HepG2 (cell line): ENCODE measurements around the gene SMIM12. TPM values are rescaled to one million over a fixed set of nuclear protein-coding genes. Genes with fewer than 3 reads are reported as not detected.

ENCODE experiments used
- ATAC-seq: fragments of 200-7000 bp; cut with Tn5 transposase; 3 replicates; pipeline ENCODE4 v1.9.1; 2020; ENCODE audit warnings: mild to moderate bottlenecking, moderate library complexity
- BruUV-seq: library from RNA; stranded (reverse); fragments of 400-500 nt; replicated peaks from 2 replicates; lab custom pipeline; 2021; lab: Mats Ljungman, UMichigan
- CTCF ChIA-PET: fragments of 300-600 bp; formaldehyde crosslinking; extraction: SDS; loops from one replicate; lab custom pipeline; 2021; ENCODE audit warnings: low total read pairs, inconsistent platforms, low intra/inter-chr PET ratio; lab: Yijun Ruan, JAX
- POLR2A ChIA-PET: fragments of 350-600 bp; sonication (Branson Sonifier 250); formaldehyde crosslinking; loops from one replicate; lab custom pipeline; 2020; ENCODE audit warnings: antibody characterized with exemption, inconsistent platforms; lab: Yijun Ruan, JAX
- DNase-seq: peaks from one replicate; pipeline ENCODE4 v3.0.0-alpha.2; 2015; ENCODE audit warnings: low spot score
- FAIRE-seq: peaks from 3 replicates; lab custom pipeline; 2011; peaks lifted over from hg19 to GRCh38; lab: Jason Lieb, UNC
- H2AFZ ChIP-seq: one replicate; pipeline ENCODE4 v1.6.1; 2011; ENCODE audit warnings: low read length, inconsistent platforms
- H3K27ac ChIP-seq: fragments of 300-600 bp; 3 replicates; pipeline ENCODE4 v1.8.0; 2011; ENCODE audit warnings: mixed run types, mild to moderate bottlenecking, mixed read lengths, low read length, inconsistent platforms; ENCODE audit not compliant: insufficient read depth; ENCODE audit errors: extremely low read length
- H3K27me3 ChIP-seq, 2 experiments: fragments of 200-600 bp in 1 of 2; 2 replicates in 1 of 2; 3 replicates in 1 of 2; pipeline versions ENCODE4 v1.6.0 to v1.8.0; 2011; ENCODE audit warnings: low read length in 2 of 2, mild to moderate bottlenecking in 2 of 2, moderate library complexity in 2 of 2, inconsistent platforms in 1 of 2; ENCODE audit not compliant: insufficient read depth in 2 of 2, control insufficient read depth in 1 of 2
- H3K36me3 ChIP-seq, 2 experiments: fragments of 200-600 bp in 1 of 2; replicated peaks in 1 of 2; 2 replicates in 1 of 2; 3 replicates in 1 of 2; pipeline versions ENCODE4 v1.5.1 to v1.8.0; 2011; ENCODE audit warnings: low read length in 2 of 2, inconsistent platforms in 1 of 2; ENCODE audit not compliant: insufficient read depth in 2 of 2, control insufficient read depth in 1 of 2
- H3K4me1 ChIP-seq: 2 replicates; pipeline ENCODE4 v1.5.1; 2012; ENCODE audit warnings: low read length, inconsistent platforms; ENCODE audit not compliant: insufficient read depth
- H3K4me2 ChIP-seq: 2 replicates; pipeline ENCODE4 v1.6.0; 2011; ENCODE audit warnings: low read depth, low read length, inconsistent platforms
- H3K4me3 ChIP-seq, 3 experiments: fragments of 200-600 bp in 1 of 3; sonication (generic), shearing (Covaris generic) in 1 of 3; replicated peaks in 1 of 3; 2 replicates each; pipeline ENCODE4 v1.5.1; 2011 to 2016; ENCODE audit warnings: low read length in 3 of 3, inconsistent platforms in 2 of 3, low read depth in 2 of 3, mild to moderate bottlenecking in 2 of 3, control low read depth in 1 of 3, mixed read lengths in 1 of 3; ENCODE audit not compliant: insufficient read depth in 1 of 3
- H3K79me2 ChIP-seq: one replicate; pipeline ENCODE4 v1.6.1; 2011; ENCODE audit warnings: low read length, inconsistent platforms; ENCODE audit not compliant: insufficient read depth
- H3K9ac ChIP-seq: 2 replicates; pipeline ENCODE4 v1.6.0; 2011; ENCODE audit warnings: mild to moderate bottlenecking, low read depth, low read length, inconsistent platforms; ENCODE audit not compliant: insufficient read depth
- H3K9me3 ChIP-seq: 2 replicates; pipeline ENCODE4 v1.5.1; 2012; ENCODE audit warnings: mild to moderate bottlenecking, low read length
- H4K20me1 ChIP-seq: 2 replicates; pipeline ENCODE4 v1.6.0; 2011; ENCODE audit warnings: inconsistent platforms, mild to moderate bottlenecking, low read length, moderate library complexity; ENCODE audit not compliant: insufficient read depth
- BRCA1 ChIP-seq: sonication (generic); formaldehyde crosslinking; IDR thresholded peaks from 2 replicates; pipeline ENCODE4 v1.4.0; 2020; ENCODE audit warnings: missing genetic modification reagents
- FLYWCH1 ChIP-seq: sonication (generic); formaldehyde crosslinking; IDR thresholded peaks from 2 replicates; pipeline ENCODE4 v1.8.1; 2023; ENCODE audit warnings: mild to moderate bottlenecking, missing genetic modification reagents
- FOSL2 ChIP-seq: sonication (generic); formaldehyde crosslinking; IDR thresholded peaks from 2 replicates; pipeline ENCODE4 v1.4.0; 2020; ENCODE audit warnings: missing genetic modification reagents
- HMG20A ChIP-seq: IDR thresholded peaks from 2 replicates; pipeline ENCODE4 v1.6.1; 2016; ENCODE audit warnings: borderline replicate concordance
- HOXA3 ChIP-seq: sonication (generic); formaldehyde crosslinking; IDR thresholded peaks from 2 replicates; pipeline ENCODE4 v1.5.0; 2020; ENCODE audit warnings: missing genetic modification reagents
- RAD51 ChIP-seq: fragments of 450-650 bp; IDR thresholded peaks from 2 replicates; pipeline ENCODE4 v1.6.1; 2016; ENCODE audit warnings: borderline replicate concordance
- SATB2 ChIP-seq: sonication (generic); formaldehyde crosslinking; IDR thresholded peaks from 2 replicates; pipeline ENCODE4 v1.5.0; 2020; ENCODE audit warnings: missing genetic modification reagents
- SMARCE1 ChIP-seq: fragments of 450-650 bp; IDR thresholded peaks from 2 replicates; pipeline ENCODE4 v1.6.1; 2017; ENCODE audit warnings: borderline replicate concordance
- TP53 ChIP-seq: sonication (generic); formaldehyde crosslinking; conservative IDR thresholded peaks from 2 replicates; pipeline ENCODE4 v1.4.0; 2020; ENCODE audit warnings: missing genetic modification reagents
- ZFP90 ChIP-seq: sonication (generic); formaldehyde crosslinking; IDR thresholded peaks from 2 replicates; pipeline ENCODE4 v1.8.0; 2022; ENCODE audit warnings: missing genetic modification reagents, mild to moderate bottlenecking, inconsistent platforms, borderline replicate concordance
- ZNF281 ChIP-seq: sonication (generic); formaldehyde crosslinking; IDR thresholded peaks from 2 replicates; pipeline ENCODE4 v1.4.0; 2020; ENCODE audit warnings: missing genetic modification reagents, borderline replicate concordance
- ZNF451 ChIP-seq: sonication (generic); formaldehyde crosslinking; IDR thresholded peaks from 2 replicates; pipeline ENCODE4 v1.5.0; 2020; ENCODE audit warnings: mild to moderate bottlenecking, missing genetic modification reagents
- ZNF816 ChIP-seq: sonication (generic); formaldehyde crosslinking; IDR thresholded peaks from 2 replicates; pipeline ENCODE4 v1.8.0; 2022; ENCODE audit warnings: missing genetic modification reagents, mild to moderate bottlenecking, borderline replicate concordance
- ZZZ3 ChIP-seq: sonication (generic); formaldehyde crosslinking; IDR thresholded peaks from 2 replicates; pipeline ENCODE4 v1.4.0; 2020; ENCODE audit warnings: missing genetic modification reagents, mild to moderate bottlenecking, borderline replicate concordance
- WGBS: methylation state at CpG from one replicate; pipeline ENCODE4 v1.1.6; 2017; ENCODE audit warnings: low lambda C conversion rate; 5-methylcytosine and 5-hydroxymethylcytosine counted together
- in situ Hi-C: cut with HindIII; loops from 2 replicates; pipeline ENCODE4 v1.10.0; 2017; ENCODE audit warnings: low pct_unique_long_range_greater_than_20kb; ENCODE audit not compliant: extremely low pct_ligation_motif_present
- intact Hi-C: fragments of 100-400 bp; cut with micrococcal nuclease; formaldehyde crosslinking; loops from one replicate; pipeline ENCODE4 v1.10.0; 2022; ENCODE audit not compliant: unreplicated experiment
- polyA plus RNA-seq, 8 experiments: library from polyadenylated mRNA; depleted of rRNA in 3 of 8; stranded (reverse) in 7 of 8; unstranded in 1 of 8; fragments of >200 nt; fragmentation: Illumina TruSeq in 4 of 8; extraction: Trizol in 4 of 8; gene quantifications; 2 replicates each; pipeline versions ENCODE4 v1.2.1 to v1.2.3, GENCODE V29; 2011 to 2016; ENCODE audit warnings: low read depth in 4 of 8, missing spikeins in 1 of 8, mixed read lengths in 1 of 8; ENCODE audit not compliant: insufficient read depth in 1 of 8
- total RNA-seq, 5 experiments: library from RNA; depleted of rRNA; stranded (reverse); fragments of >200 nt; fragmentation: Illumina TruSeq; extraction: Trizol; gene quantifications; 2 replicates each; pipeline ENCODE4 v1.2.3, GENCODE V29; 2016; ENCODE audit warnings: low read depth in 1 of 5
- TF ChIP-seq, protein P1 (sequence below): sonication (generic); formaldehyde crosslinking; IDR thresholded peaks from 2 replicates; pipeline ENCODE4 v1.4.0; 2020; ENCODE audit warnings: missing genetic modification reagents, low read depth, mild to moderate bottlenecking, borderline replicate concordance
- TF ChIP-seq, protein P2 (sequence below), 2 experiments: sonication (generic) in 1 of 2; formaldehyde crosslinking in 1 of 2; IDR thresholded peaks; 2 replicates each; pipeline versions ENCODE4 v1.4.0 to v1.6.1; 2018 to 2020; ENCODE audit warnings: missing genetic modification reagents in 2 of 2, borderline replicate concordance in 1 of 2, low read depth in 1 of 2, mild to moderate bottlenecking in 1 of 2, missing biosample characterization in 1 of 2

Gene SMIM12
- total and polyA plus RNA-seq, 2 of the 13 experiments (the other 11 are each of a cell fraction or from before 2014, with no cell fraction given): 20.1 to 41.3 TPM

DNA sequence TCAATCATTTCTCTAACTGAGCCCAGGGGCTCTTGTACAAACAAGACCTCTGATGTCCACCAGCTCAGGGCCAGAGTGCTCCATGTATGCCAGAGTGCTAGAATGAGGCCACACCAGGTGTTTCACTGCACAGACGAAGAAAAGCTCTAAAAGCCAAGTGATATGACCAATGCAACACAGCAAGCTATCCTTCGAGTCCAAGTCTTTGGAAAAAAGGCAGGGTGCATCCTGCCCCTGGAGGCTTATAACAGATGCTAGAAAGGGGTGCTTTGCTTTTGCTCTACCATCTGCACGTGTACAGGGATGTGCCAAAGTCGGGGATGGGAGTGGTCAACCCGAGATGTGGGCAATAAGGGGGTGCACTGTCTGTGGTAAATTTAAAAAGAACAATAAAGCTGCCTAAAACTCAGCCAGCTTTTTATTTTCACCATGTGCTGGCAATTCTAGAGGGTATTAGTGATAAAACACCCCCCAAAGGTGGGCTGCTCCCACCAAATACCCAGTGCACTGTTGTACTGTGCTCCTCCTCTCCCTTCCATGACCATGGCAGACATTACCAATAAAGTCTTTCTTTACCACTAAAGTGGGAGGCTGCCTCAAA lies 32.1 kb downstream of the SMIM12 start (continued):
- TF ChIP-seq ZFP90 (CRISPR knock-in tag) (no peak), SATB2 (CRISPR knock-in tag) (no peak)

GRCh38 chr1:34825455-34826091 lies 34.0 kb downstream of the SMIM12 start:
- no peak overlapping the region for H2AFZ ChIP-seq
- FAIRE-seq (no peak), ATAC-seq (peak; percentile 96), DNase-seq (peak; percentile 84)
- no TSS peak for BruUV-seq
- 21% methylated on average over 2 of the region's 11 CpGs for WGBS
- intact Hi-C loops: no loop called here
- H3K36me3 ChIP-seq: no peaks in the 10 kb centered on the region
- H3K4me3 ChIP-seq: peak overlapping the region in 2 of 3 experiments; percentile 38 to 62; a peak in 4 of 6 replicates
- H3K79me2 ChIP-seq: no peaks in the 10 kb centered on the region
- peaks cover 31% of the 10 kb centered on the region for H3K4me1 ChIP-seq
- CTCF ChIA-PET: interaction anchor here (1.5 kb wide), 1 partner anchor 27 kb away, joined by 9 read pairs; no protein-coding TSS in a partner anchor
- H3K27ac ChIP-seq: no peak overlapping the region
- no peaks in the 10 kb centered on the region for H4K20me1 ChIP-seq
- no peaks in the 10 kb centered on the region; a peak in 2 of 5 replicates for H3K27me3 ChIP-seq
- H3K9ac ChIP-seq: peak overlapping the region; percentile 33; the same call in 1 of the 2 replicates
- H3K4me2 ChIP-seq: peak overlapping the region; percentile 85
- in situ Hi-C loops: no loop called here
- no peaks in the 10 kb centered on the region for H3K9me3 ChIP-seq
- POLR2A ChIA-PET: interaction anchor here (0.9 to 1.1 kb wide), 3 partner anchors 18 to 34 kb away, joined by 3 to 5 read pairs (median 3); partner anchors contain the start of gene SMIM12
- TF ChIP-seq HMG20A (CRISPR knock-in tag): peak; percentile 25; the same call in 1 of the 2 replicates
- no peak for TF ChIP-seq BRCA1 (CRISPR knock-in tag)
- TF ChIP-seq FOSL2 (CRISPR knock-in tag): peak; percentile 34; the same call in 1 of the 2 replicates
- TF ChIP-seq ZNF281 (CRISPR knock-in tag): 0 out of 2 replicates have a peak, but pooled peaks have one; percentile 17
- no peak for TF ChIP-seq FLYWCH1 (CRISPR knock-in tag)
- no peak for TF ChIP-seq ZZZ3
- no peak for TF ChIP-seq RAD51
- TF ChIP-seq, protein P1, sequence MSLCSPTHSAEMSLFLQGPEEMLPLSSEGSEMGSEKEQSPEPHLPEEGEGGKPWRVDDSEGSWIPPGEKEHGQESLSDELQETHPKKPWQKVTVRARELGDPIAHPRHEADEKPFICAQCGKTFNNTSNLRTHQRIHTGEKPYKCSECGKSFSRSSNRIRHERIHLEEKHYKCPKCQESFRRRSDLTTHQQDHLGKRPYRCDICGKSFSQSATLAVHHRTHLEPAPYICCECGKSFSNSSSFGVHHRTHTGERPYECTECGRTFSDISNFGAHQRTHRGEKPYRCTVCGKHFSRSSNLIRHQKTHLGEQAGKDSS (CRISPR knock-in tag): peak; percentile 52; the same call in 1 of the 2 replicates
- no peak for TF ChIP-seq SMARCE1
- TF ChIP-seq HOXA3: peak; percentile 36; the same call in 1 of the 2 replicates
- TF ChIP-seq, protein P2, sequence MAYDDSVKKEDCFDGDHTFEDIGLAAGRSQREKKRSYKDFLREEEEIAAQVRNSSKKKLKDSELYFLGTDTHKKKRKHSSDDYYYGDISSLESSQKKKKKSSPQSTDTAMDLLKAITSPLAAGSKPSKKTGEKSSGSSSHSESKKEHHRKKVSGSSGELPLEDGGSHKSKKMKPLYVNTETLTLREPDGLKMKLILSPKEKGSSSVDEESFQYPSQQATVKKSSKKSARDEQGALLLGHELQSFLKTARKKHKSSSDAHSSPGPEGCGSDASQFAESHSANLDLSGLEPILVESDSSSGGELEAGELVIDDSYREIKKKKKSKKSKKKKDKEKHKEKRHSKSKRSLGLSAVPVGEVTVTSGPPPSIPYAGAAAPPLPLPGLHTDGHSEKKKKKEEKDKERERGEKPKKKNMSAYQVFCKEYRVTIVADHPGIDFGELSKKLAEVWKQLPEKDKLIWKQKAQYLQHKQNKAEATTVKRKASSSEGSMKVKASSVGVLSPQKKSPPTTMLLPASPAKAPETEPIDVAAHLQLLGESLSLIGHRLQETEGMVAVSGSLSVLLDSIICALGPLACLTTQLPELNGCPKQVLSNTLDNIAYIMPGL (CRISPR knock-in tag; IDR thresholded peaks at IDR 0.05; ENCODE audit: borderline replicate concordance in 1 of 2, low read depth in 1 of 2): 0 out of 4 replicates have a peak, but pooled peaks of 1 of the 2 experiments have one; percentile 37
- peak; percentile 47; the same call in 1 of the 2 replicates for TF ChIP-seq ZNF451
- no peak for TF ChIP-seq ZNF816 (CRISPR knock-in tag)
- TF ChIP-seq TP53 (CRISPR knock-in tag): no peak
